ENCODE data around the gene KCNK3.

GRCh38 chr2:26649992-26650712 lies 42.4 kb upstream of the KCNK3 start:
- no peak for TF ChIP-seq CTCF (IDR thresholded peaks at IDR 0.05)
- no peak for TF ChIP-seq TCF7L2 (IDR thresholded peaks at IDR 0.05; ENCODE audit: low read depth, low read length)
- no peak for TF ChIP-seq POLR2AphosphoS5 (IDR thresholded peaks at IDR 0.05; ENCODE audit: low read depth, low read length)
